Activated CD8-positive, alpha-beta memory T cell treated with anti-CD3 and anti-CD28 coated beads for 4 hours (primary cell): ENCODE measurements around the gene OR4L1.
"Not testable (repeated sequence)": the region's sequence is repeated elsewhere in the genome, so short reads cannot be mapped to it uniquely, and the experiment has no call there.

Experiments used
- DNase-seq, 2 donors: peaks; one replicate each; pipeline ENCODE4 v3.0.0-alpha.2; 2020; ENCODE audit warnings: low read depth in 2 of 2

OR4L1 gene

GRCh38 chr14:20059745-20060144, at the start of gene OR4L1:
OR4L1 (plus strand) TSS chr14:20060045; CDS start chr14:20060045, 0 bp downstream.
- no peak for DNase-seq

- no peak for DNase-seq
Measured at GRCh38 chr14:20019257-20019865, 40.5 kb upstream of the OR4L1 start, which contains the start of gene OR4K14. OR4K14 (minus strand) TSS chr14:20019307; CDS start chr14:20015193, 4,114 bp downstream.

GRCh38 chr14:20031058-20031457, 28.8 kb upstream of the OR4L1 start:
- DNase-seq: no peak

GRCh38 chr14:20035449-20035848, 24.4 kb upstream of the OR4L1 start:
- no peak for DNase-seq

- no peak for DNase-seq
Measured at GRCh38 chr14:20035938-20036337, 23.9 kb upstream of the OR4L1 start, which contains the start of gene OR4K13. OR4K13 (minus strand) TSS chr14:20036038; CDS start chr14:20034758, 1,280 bp downstream.

- DNase-seq: no peak
Measured at GRCh38 chr14:20044243-20044642, 15.6 kb upstream of the OR4L1 start.

- no peak for DNase-seq
Measured at GRCh38 chr14:20048202-20048601, 11.6 kb upstream of the OR4L1 start.

- no peak for DNase-seq
Measured at GRCh38 chr14:20092050-20092449, 32.2 kb downstream of the OR4L1 start.

GRCh38 chr14:20093442-20093841, 33.6 kb downstream of the OR4L1 start:
- no peak for DNase-seq

GRCh38 chr14:20098926-20099770, 39.3 kb downstream of the OR4L1 start:
- DNase-seq: not testable (repeated sequence)

- no peak for DNase-seq
Measured at GRCh38 chr14:20110438-20110837, 50.6 kb downstream of the OR4L1 start, which contains the start of gene OR4K17. OR4K17 (plus strand) TSS chr14:20110739; CDS start chr14:20117500, 6,761 bp downstream.
